Astrocyte (in vitro differentiated cells and primary cell): ENCODE results near the gene APBB2. TPM values are rescaled to one million over a fixed set of nuclear protein-coding genes. Genes with fewer than 3 reads are reported as not detected.

ENCODE experiments used
- DNase-seq: peaks from one replicate; pipeline ENCODE4 v3.0.0-alpha.2; 2010; ENCODE audit warnings: low read depth
- FAIRE-seq: peaks from 2 replicates; lab custom pipeline; 2011; peaks lifted over from hg19 to GRCh38; lab: Jason Lieb, UNC
- H2AFZ ChIP-seq: 2 replicates; pipeline ENCODE4 v1.6.0; 2012; ENCODE audit warnings: low read depth, low read length, inconsistent platforms
- H3K27ac ChIP-seq: 2 replicates; pipeline ENCODE4 v1.5.1; 2011; ENCODE audit warnings: low read depth, low read length, inconsistent platforms
- H3K27me3 ChIP-seq: 2 replicates; pipeline ENCODE4 v1.6.0; 2011; ENCODE audit warnings: low read length, inconsistent platforms; ENCODE audit not compliant: insufficient read depth
- H3K36me3 ChIP-seq: 2 replicates; pipeline ENCODE4 v1.5.1; 2011; ENCODE audit warnings: low read length, inconsistent platforms; ENCODE audit not compliant: insufficient read depth
- H3K4me1 ChIP-seq: 2 replicates; pipeline ENCODE4 v1.5.1; 2011; ENCODE audit warnings: low read length, inconsistent platforms; ENCODE audit not compliant: insufficient read depth
- H3K4me2 ChIP-seq: 2 replicates; pipeline ENCODE4 v1.6.0; 2012; ENCODE audit warnings: low read length, inconsistent platforms
- H3K4me3 ChIP-seq: 2 replicates; pipeline ENCODE4 v1.5.1; 2011; ENCODE audit warnings: low read depth, mild to moderate bottlenecking, low read length, inconsistent platforms; ENCODE audit not compliant: insufficient read depth
- H3K79me2 ChIP-seq: 2 replicates; pipeline ENCODE4 v1.6.0; 2012; ENCODE audit warnings: mild to moderate bottlenecking, low read length, inconsistent platforms; ENCODE audit not compliant: insufficient read depth
- H3K9ac ChIP-seq: 2 replicates; pipeline ENCODE4 v1.6.0; 2012; ENCODE audit warnings: mild to moderate bottlenecking, low read length, inconsistent platforms
- H3K9me3 ChIP-seq: 2 replicates; pipeline ENCODE4 v1.5.1; 2012; ENCODE audit warnings: low read depth, mild to moderate bottlenecking, low read length, inconsistent platforms; ENCODE audit not compliant: insufficient read depth
- H4K20me1 ChIP-seq: 2 replicates; pipeline ENCODE4 v1.6.0; 2012; ENCODE audit warnings: low read length, inconsistent platforms; ENCODE audit not compliant: insufficient read depth
- H3K27ac Mint-ChIP-seq: one replicate; pipeline ENCODE4 v1.8.0; 2021; ENCODE audit warnings: mild to moderate bottlenecking, mixed read lengths; ENCODE audit not compliant: unreplicated experiment
- H3K27me3 Mint-ChIP-seq: one replicate; pipeline ENCODE4 v1.8.0; 2021; ENCODE audit warnings: low read depth, mixed read lengths; ENCODE audit not compliant: unreplicated experiment
- H3K36me3 Mint-ChIP-seq: one replicate; pipeline ENCODE4 v1.8.0; 2021; ENCODE audit warnings: low read depth, mixed read lengths; ENCODE audit not compliant: unreplicated experiment
- H3K4me1 Mint-ChIP-seq: one replicate; pipeline ENCODE4 v1.8.0; 2021; ENCODE audit warnings: low read depth, mixed read lengths; ENCODE audit not compliant: unreplicated experiment
- H3K4me3 Mint-ChIP-seq: one replicate; pipeline ENCODE4 v1.8.0; 2021; ENCODE audit warnings: mild to moderate bottlenecking, moderate library complexity, mixed read lengths; ENCODE audit not compliant: unreplicated experiment
- H3K9me3 Mint-ChIP-seq: one replicate; pipeline ENCODE4 v1.8.0; 2021; ENCODE audit warnings: mild to moderate bottlenecking, mixed read lengths; ENCODE audit not compliant: unreplicated experiment
- CTCF ChIP-seq: IDR thresholded peaks from 2 replicates; pipeline ENCODE4 v1.5.1; 2011; ENCODE audit warnings: low read depth, mild to moderate bottlenecking, inconsistent platforms, low read length, moderate library complexity; ENCODE audit not compliant: insufficient read depth
- EZH2 ChIP-seq: IDR thresholded peaks from 2 replicates; pipeline ENCODE4 v1.6.1; 2012; ENCODE audit warnings: mild to moderate bottlenecking, low read length, inconsistent platforms; ENCODE audit not compliant: insufficient read depth
- total RNA-seq: library from RNA; stranded (reverse); gene quantifications from 2 replicates; pipeline ENCODE4 v1.2.1, GENCODE V29; 2021

APBB2 gene
- total RNA-seq, 1 donor from 2014 or later, result 173 TPM

- Histone ChIP-seq H3K4me2 (no peak overlapping the region), H3K4me3 (no peak overlapping the region), H3K9ac (no peak overlapping the region), H3K27me3 (no peaks in the 10 kb centered on the region), H3K79me2 (no peaks in the 10 kb centered on the region), H3K36me3 (no peaks in the 10 kb centered on the region), H4K20me1 (peaks cover 16% of the 10 kb centered on the region), H2AFZ (no peak overlapping the region), H3K27ac (no peak overlapping the region), H3K9me3 (no peaks in the 10 kb centered on the region), H3K4me1 (no peaks in the 10 kb centered on the region)
- FAIRE-seq (no peak), DNase-seq (no peak)
- Mint-ChIP-seq H3K27ac (no peak overlapping the region), H3K9me3 (no peaks in the 10 kb centered on the region), H3K4me3 (no peak overlapping the region), H3K4me1 (peaks cover 9% of the 10 kb centered on the region), H3K27me3 (no peaks in the 10 kb centered on the region), H3K36me3 (peaks cover 24% of the 10 kb centered on the region)
- TF ChIP-seq CTCF, result no peak
- TF ChIP-seq EZH2, result no peak
These were observed 277.1 kb downstream of the APBB2 start for GRCh38 chr4:40937140-40937725.

DNA sequence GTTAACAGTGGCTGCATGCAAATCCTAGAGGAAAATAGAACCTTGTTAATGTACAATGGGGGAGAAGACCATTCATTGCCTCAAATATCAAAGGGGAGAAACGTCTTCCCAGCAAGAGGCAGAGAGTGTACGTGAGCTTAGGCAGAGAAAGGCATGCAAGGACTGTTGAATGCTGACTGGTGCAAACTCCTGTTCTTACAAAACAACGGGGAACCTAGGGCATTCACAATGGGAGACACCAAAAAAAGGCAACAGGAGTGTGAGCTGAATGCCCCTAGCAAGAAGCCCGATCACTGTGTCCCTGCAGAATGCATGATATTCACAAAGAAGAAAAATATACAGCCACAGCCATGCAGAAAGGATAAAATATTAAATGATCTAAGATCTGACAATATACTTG is 279.7 kb downstream of the APBB2 start:
- H3K4me2 ChIP-seq, result no peak overlapping the region
- no peaks in the 10 kb centered on the region for H3K36me3 ChIP-seq
- Mint-ChIP-seq H3K27ac (no peak overlapping the region), H3K27me3 (no peaks in the 10 kb centered on the region), H3K36me3 (peaks cover 14% of the 10 kb centered on the region), H3K4me1 (peaks cover 9% of the 10 kb centered on the region), H3K9me3 (no peaks in the 10 kb centered on the region), H3K4me3 (no peak overlapping the region)
- no peak overlapping the region for H3K4me3 ChIP-seq
- H3K27me3 ChIP-seq, result no peaks in the 10 kb centered on the region
- no peak overlapping the region for H2AFZ ChIP-seq
- H3K79me2 ChIP-seq, result no peaks in the 10 kb centered on the region
- H3K27ac ChIP-seq, result no peak overlapping the region
- no peaks in the 10 kb centered on the region for H3K9me3 ChIP-seq
- FAIRE-seq, result no peak
- no peak for DNase-seq
- no peak overlapping the region for H3K9ac ChIP-seq
- no peak for TF ChIP-seq CTCF
- TF ChIP-seq EZH2, result no peak
- H3K4me1 ChIP-seq, result no peaks in the 10 kb centered on the region
- peaks cover 10% of the 10 kb centered on the region for H4K20me1 ChIP-seq

- peaks cover 7% of the 10 kb centered on the region for H4K20me1 ChIP-seq
- no peak overlapping the region for H3K27ac ChIP-seq
- H3K9me3 Mint-ChIP-seq, result no peaks in the 10 kb centered on the region
- no peak overlapping the region for H3K27ac Mint-ChIP-seq
- no peak for TF ChIP-seq CTCF
- no peak for TF ChIP-seq EZH2
- H3K9ac ChIP-seq, result no peak overlapping the region
- peak; percentile 71 for DNase-seq
- no peak for FAIRE-seq
- H3K36me3 ChIP-seq, result no peaks in the 10 kb centered on the region
- no peaks in the 10 kb centered on the region for H3K27me3 ChIP-seq
- no peak overlapping the region for H2AFZ ChIP-seq
- H3K79me2 ChIP-seq, result no peaks in the 10 kb centered on the region
- no peaks in the 10 kb centered on the region for H3K4me1 ChIP-seq
- no peak overlapping the region for H3K4me3 ChIP-seq
- peaks cover 7% of the 10 kb centered on the region for H3K36me3 Mint-ChIP-seq
- peaks cover 9% of the 10 kb centered on the region for H3K4me1 Mint-ChIP-seq
- H3K27me3 Mint-ChIP-seq, result no peaks in the 10 kb centered on the region
- H3K4me2 ChIP-seq, result no peak overlapping the region
- H3K4me3 Mint-ChIP-seq, result no peak overlapping the region
- no peaks in the 10 kb centered on the region for H3K9me3 ChIP-seq
These were observed 280.9 kb downstream of the APBB2 start for GRCh38 chr4:40933272-40934053.
